ENCODE results near the gene MMP17. TPM values are rescaled to one million over a fixed set of nuclear protein-coding genes. Genes with fewer than 3 reads are reported as not detected.
"Not testable (repeated sequence)": the region's sequence is repeated elsewhere in the genome, so short reads cannot be mapped to it uniquely, and the experiment has no call there.

Gene MMP17
- total and polyA plus RNA-seq, 2 donors, result 0.28 to 4.2 TPM

DNA sequence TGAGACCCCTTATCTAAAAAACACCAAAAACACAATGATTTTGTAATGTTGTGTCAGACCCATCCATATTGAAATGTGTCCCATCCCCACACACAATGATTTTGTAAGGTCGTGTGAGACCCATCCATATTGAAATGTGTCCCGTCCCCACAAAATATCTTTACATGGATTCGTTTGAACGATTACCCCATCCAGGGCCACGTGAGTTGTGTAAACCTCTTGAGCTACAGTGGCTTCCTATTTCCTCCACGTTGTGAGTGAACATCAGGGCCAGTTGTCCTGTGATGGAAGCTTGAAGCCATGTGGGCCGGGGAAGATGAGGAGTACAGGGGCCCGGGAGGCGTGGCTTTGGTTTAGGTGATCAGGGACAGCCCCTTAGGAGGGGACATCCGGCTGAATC is 39.3 kb downstream of the MMP17 start:
- DNase-seq (ENCODE audit: low read depth in 6 of 9, low spot score in 9 of 9), result no peak
- H3K36me3 ChIP-seq (ENCODE audit: control insufficient read depth in 2 of 2, insufficient read depth in 2 of 2, low read length in 1 of 2), result no peaks in the 10 kb centered on the region
- H3K27me3 ChIP-seq (ENCODE audit: control insufficient read depth in 2 of 2, insufficient read depth in 1 of 2, low read length in 1 of 2), result peaks cover 0 to 6% of the 10 kb centered on the region in 2 donors
- WGBS, result 94% methylated on average over 10 of the region's 10 CpGs
- H3K4me3 ChIP-seq (ENCODE audit: low read length in 2 of 2), result no peak overlapping the region
- no peaks in the 10 kb centered on the region for H3K4me1 ChIP-seq (ENCODE audit: control insufficient read depth in 2 of 2, insufficient read depth in 2 of 2, low read length in 2 of 2)
- H3K9me3 ChIP-seq (ENCODE audit: control insufficient read depth in 2 of 2, insufficient read depth in 1 of 2, low read length in 1 of 2), result no peaks in the 10 kb centered on the region
- no peak overlapping the region for H3K27ac ChIP-seq (ENCODE audit: low read depth in 1 of 2, low read length in 1 of 2)

DNA sequence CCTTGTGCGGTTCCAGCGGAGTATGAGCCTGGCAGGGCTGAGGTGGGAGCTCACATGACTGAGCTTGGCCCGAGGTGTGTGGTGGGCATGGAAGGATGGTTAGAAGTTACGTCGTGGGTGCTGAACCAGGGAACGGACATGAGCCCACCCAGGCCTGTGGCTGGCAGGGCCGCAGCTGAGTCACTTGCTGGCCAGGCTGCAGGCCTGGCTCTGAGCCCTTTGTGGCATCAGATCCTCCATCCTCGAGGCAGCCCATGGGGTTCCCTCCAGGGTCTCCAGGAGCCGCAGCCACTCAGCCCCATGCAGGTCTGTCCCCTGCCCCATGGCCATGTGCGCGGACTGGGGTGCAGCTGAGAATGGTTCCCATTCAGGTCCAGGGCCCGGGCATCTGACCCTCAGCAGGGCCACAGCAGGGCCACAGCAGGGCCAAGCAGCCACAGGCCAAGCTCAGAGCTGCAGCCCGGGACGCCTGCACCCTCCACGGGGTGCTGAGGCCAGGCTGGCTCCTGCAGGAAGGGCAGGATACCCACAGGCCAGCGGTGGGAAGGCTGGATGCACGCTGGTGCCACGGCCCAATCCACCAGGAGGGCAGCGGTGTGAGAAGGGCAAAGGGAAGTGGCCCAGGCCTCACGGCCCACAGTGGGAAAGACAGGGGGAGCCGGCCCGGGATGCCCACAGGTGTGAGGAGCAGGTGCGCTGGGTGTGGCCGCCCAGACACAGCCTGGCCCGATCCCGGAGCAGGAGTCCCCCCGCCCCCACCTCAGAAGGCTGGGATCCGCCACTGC is 39.9 kb downstream of the MMP17 start:
- no peak for DNase-seq (ENCODE audit: low read depth in 6 of 9, low spot score in 9 of 9)
- Histone ChIP-seq H3K9me3 (ENCODE audit: control insufficient read depth in 2 of 2, insufficient read depth in 1 of 2, low read length in 1 of 2) (no peaks in the 10 kb centered on the region), H3K27me3 (ENCODE audit: control insufficient read depth in 2 of 2, insufficient read depth in 1 of 2, low read length in 1 of 2) (peaks cover 0 to 6% of the 10 kb centered on the region in 2 donors), H3K4me3 (ENCODE audit: low read length in 2 of 2) (no peak overlapping the region), H3K27ac (ENCODE audit: low read depth in 1 of 2, low read length in 1 of 2) (no peak overlapping the region), H3K36me3 (ENCODE audit: control insufficient read depth in 2 of 2, insufficient read depth in 2 of 2, low read length in 1 of 2) (no peaks in the 10 kb centered on the region), H3K4me1 (ENCODE audit: control insufficient read depth in 2 of 2, insufficient read depth in 2 of 2, low read length in 2 of 2) (no peaks in the 10 kb centered on the region)
- WGBS, result 93% methylated on average over 28 of the region's 28 CpGs

DNA sequence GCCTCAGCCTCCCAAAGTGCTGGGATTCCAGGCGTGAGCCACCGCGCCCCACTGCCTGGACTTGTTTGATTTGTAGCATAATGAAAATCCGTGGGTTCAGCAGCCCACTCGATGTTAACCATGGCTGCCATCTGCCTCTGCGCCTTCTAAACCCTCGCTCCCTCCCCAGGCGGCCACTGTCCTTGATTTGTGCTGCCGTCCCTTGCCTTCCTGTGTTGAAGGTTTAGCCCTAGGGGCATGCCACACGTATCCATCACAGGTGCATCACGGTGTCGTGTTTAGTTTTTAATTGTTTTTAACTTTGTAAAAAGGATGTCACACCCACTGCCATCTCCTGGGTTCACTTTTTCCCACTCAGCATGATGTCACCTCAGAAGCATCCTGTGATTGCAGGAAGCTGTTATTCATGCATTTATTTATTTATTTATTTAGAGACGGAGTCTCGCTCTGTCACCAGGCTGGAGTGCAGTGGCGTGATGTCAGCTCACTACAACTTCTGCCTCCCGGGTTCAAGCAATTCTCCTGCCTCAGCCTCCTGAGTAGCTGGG is 41.8 kb downstream of the MMP17 start:
- H3K36me3 ChIP-seq (ENCODE audit: control insufficient read depth in 2 of 2, insufficient read depth in 2 of 2, low read length in 1 of 2), result no peaks in the 10 kb centered on the region
- peaks cover 1 to 8% of the 10 kb centered on the region in 2 donors for H3K9me3 ChIP-seq (ENCODE audit: control insufficient read depth in 2 of 2, insufficient read depth in 1 of 2, low read length in 1 of 2)
- H3K4me3 ChIP-seq (ENCODE audit: low read length in 2 of 2), result no peak overlapping the region
- DNase-seq (ENCODE audit: low read depth in 6 of 9, low spot score in 9 of 9), result no peak
- no peaks in the 10 kb centered on the region for H3K27me3 ChIP-seq (ENCODE audit: control insufficient read depth in 2 of 2, insufficient read depth in 1 of 2, low read length in 1 of 2)
- H3K4me1 ChIP-seq (ENCODE audit: control insufficient read depth in 2 of 2, insufficient read depth in 2 of 2, low read length in 2 of 2), result no peaks in the 10 kb centered on the region
- WGBS, result 91% methylated on average over 16 of the region's 16 CpGs
- no peak overlapping the region for H3K27ac ChIP-seq (ENCODE audit: low read depth in 1 of 2, low read length in 1 of 2)

DNA sequence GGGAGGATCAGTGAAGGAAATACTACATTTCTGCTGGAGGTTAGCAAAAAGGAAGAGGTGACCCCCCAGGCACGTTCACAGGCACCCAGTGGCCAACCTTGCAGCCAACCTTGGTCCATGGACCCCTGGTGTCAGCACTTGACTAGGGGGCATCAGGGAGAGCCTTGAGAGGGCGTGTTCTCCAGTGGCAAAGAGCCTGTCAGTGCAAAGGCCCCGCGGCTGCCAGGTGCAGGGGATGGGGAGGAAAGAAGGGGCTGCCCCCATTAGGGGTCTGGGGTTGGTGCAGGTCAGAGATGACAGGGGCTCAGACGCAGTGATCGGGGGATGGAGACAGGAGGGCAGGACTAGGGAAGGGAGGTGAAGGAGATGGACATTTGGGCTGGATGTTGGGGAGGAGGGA is 43.5 kb downstream of the MMP17 start:
- Histone ChIP-seq H3K4me3 (ENCODE audit: low read length in 2 of 2) (no peak overlapping the region), H3K27ac (ENCODE audit: low read depth in 1 of 2, low read length in 1 of 2) (no peak overlapping the region), H3K9me3 (ENCODE audit: control insufficient read depth in 2 of 2, insufficient read depth in 1 of 2, low read length in 1 of 2) (peaks cover 1 to 8% of the 10 kb centered on the region in 2 donors), H3K36me3 (ENCODE audit: control insufficient read depth in 2 of 2, insufficient read depth in 2 of 2, low read length in 1 of 2) (no peaks in the 10 kb centered on the region), H3K4me1 (ENCODE audit: control insufficient read depth in 2 of 2, insufficient read depth in 2 of 2, low read length in 2 of 2) (no peaks in the 10 kb centered on the region), H3K27me3 (ENCODE audit: control insufficient read depth in 2 of 2, insufficient read depth in 1 of 2, low read length in 1 of 2) (no peaks in the 10 kb centered on the region)
- 95% methylated on average over 6 of the region's 6 CpGs for WGBS
- no peak for DNase-seq (ENCODE audit: low read depth in 6 of 9, low spot score in 9 of 9)

DNA sequence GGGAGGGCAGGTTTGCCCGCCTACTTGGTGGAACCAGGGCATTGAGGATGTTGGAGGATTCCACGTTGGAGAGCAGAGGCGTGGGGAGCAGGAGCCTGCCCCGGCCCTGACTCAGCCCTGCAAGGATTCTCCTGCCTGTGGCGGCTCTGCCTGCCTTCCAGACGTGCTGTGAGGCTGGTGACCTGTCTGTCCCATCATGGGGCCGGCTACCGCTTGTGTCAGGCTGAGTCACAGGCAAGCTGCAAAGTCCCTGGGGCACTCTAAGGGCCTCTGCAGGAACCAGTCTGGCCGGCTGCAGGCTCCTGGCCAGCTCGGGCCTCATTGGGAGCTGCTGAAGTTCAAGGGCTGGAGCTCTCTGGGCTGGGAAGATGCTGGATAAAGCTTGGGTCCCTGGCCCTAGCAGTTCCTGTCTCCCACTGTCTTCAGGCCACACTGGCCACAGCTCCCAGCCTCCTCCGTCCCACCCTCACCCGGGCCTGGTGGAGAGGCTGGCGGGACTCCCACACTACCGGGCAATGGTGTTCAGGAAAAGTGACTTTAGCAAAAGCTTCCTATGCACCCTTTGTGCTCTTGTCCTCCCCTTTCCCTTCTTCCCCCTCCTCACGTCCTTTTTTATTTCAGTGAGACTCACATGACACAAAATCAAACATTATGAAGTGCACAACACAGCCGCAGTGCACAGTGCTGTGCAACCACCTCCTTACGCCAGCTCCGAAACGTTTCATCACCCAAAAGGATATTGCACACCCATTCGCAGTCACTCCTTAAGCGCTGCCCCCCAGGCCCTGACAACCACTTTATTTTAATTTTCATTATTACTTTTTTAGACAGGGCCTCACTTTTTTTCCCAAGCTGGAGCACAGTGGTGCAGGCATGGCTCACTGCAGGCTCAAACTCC is 44.2 kb downstream of the MMP17 start:
- no peak overlapping the region for H3K27ac ChIP-seq (ENCODE audit: low read depth in 1 of 2, low read length in 1 of 2)
- no peaks in the 10 kb centered on the region for H3K36me3 ChIP-seq (ENCODE audit: control insufficient read depth in 2 of 2, insufficient read depth in 2 of 2, low read length in 1 of 2)
- H3K4me1 ChIP-seq (ENCODE audit: control insufficient read depth in 2 of 2, insufficient read depth in 2 of 2, low read length in 2 of 2), result no peaks in the 10 kb centered on the region
- 93% methylated on average over 21 of the region's 21 CpGs for WGBS
- H3K9me3 ChIP-seq (ENCODE audit: control insufficient read depth in 2 of 2, insufficient read depth in 1 of 2, low read length in 1 of 2), result peaks cover 1 to 8% of the 10 kb centered on the region in 2 donors
- no peak overlapping the region for H3K4me3 ChIP-seq (ENCODE audit: low read length in 2 of 2)
- no peak for DNase-seq (ENCODE audit: low read depth in 6 of 9, low spot score in 9 of 9)
- H3K27me3 ChIP-seq (ENCODE audit: control insufficient read depth in 2 of 2, insufficient read depth in 1 of 2, low read length in 1 of 2), result no peaks in the 10 kb centered on the region

DNA sequence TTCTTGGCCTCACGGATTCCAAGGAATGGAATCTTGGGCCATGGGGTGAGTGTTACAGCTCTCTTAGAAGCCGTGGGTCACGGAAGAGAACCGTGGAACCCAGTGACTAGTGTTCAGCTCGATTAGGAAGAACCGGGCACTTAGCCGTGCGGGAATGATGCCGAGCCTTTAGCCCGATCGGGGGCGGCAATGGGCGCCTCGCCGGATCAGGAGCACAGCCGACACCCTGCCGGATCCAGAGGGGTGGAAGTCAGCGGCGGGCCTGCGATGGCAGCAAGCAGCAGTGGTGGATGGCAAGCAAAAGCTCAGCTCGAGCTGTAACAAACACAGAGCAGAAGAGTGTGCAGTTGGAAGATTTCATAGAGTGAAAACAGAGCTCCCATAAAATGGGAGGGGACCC is 45.1 kb downstream of the MMP17 start:
- no peaks in the 10 kb centered on the region for H3K36me3 ChIP-seq (ENCODE audit: control insufficient read depth in 2 of 2, insufficient read depth in 2 of 2, low read length in 1 of 2)
- H3K27me3 ChIP-seq (ENCODE audit: control insufficient read depth in 2 of 2, insufficient read depth in 1 of 2, low read length in 1 of 2), result no peaks in the 10 kb centered on the region
- no peak overlapping the region for H3K27ac ChIP-seq (ENCODE audit: low read depth in 1 of 2, low read length in 1 of 2)
- H3K9me3 ChIP-seq (ENCODE audit: control insufficient read depth in 2 of 2, insufficient read depth in 1 of 2, low read length in 1 of 2), result peaks cover 1 to 8% of the 10 kb centered on the region in 2 donors
- no peak for DNase-seq (ENCODE audit: low read depth in 6 of 9, low spot score in 9 of 9)
- H3K4me3 ChIP-seq (ENCODE audit: low read length in 2 of 2), result no peak overlapping the region
- WGBS, result 98% methylated on average over 21 of the region's 21 CpGs
- H3K4me1 ChIP-seq (ENCODE audit: control insufficient read depth in 2 of 2, insufficient read depth in 2 of 2, low read length in 2 of 2), result no peaks in the 10 kb centered on the region

DNA sequence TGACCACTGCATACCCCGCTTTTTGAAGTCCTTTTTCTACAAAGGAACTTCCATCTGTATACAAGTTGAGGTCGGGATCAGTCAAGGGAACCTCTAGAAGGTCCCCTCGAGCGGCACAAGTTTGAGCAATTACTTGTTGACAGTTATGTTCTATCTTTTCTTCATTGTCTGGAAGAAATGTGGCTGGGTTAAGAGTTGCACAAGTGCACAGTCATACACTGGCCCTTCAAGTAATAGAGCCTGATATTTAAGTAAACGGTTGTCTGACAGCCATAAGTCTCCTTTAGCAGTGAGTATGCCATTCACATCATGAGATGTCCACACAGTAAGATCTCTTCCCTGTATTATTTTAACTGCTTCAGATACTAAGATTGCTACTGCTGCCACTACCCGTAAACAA is 46.8 kb downstream of the MMP17 start:
- DNase-seq (ENCODE audit: low read depth in 6 of 9, low spot score in 9 of 9); H3K9me3 ChIP-seq (ENCODE audit: control insufficient read depth in 2 of 2, insufficient read depth in 1 of 2, low read length in 1 of 2); H3K4me3 ChIP-seq (ENCODE audit: low read length in 2 of 2); H3K4me1 ChIP-seq (ENCODE audit: control insufficient read depth in 2 of 2, insufficient read depth in 2 of 2, low read length in 2 of 2); H3K27me3 ChIP-seq (ENCODE audit: control insufficient read depth in 2 of 2, insufficient read depth in 1 of 2, low read length in 1 of 2); H3K36me3 ChIP-seq (ENCODE audit: control insufficient read depth in 2 of 2, insufficient read depth in 2 of 2, low read length in 1 of 2); H3K27ac ChIP-seq (ENCODE audit: low read depth in 1 of 2, low read length in 1 of 2): not testable (repeated sequence)
- WGBS, result 95% methylated on average over 6 of the region's 6 CpGs

DNA sequence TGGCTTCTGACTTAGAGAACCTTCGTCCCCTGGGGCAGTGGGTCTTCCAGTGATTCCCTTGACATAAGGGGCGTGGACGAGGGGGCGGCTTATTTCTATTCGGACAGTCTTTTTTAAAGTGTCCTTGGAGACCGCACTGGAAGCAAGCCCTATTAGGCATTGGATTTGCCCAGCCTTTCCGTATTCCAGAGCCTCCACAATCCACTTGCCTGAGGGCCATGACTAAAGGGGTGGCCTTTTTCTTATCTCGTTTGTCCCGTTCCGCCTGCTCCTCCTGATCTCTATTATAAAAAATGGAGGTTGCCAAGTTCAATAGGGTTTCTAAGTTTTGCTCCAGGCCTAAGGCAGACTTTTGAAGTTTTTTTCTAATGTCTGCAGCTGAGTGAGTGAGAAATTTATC is 49.0 kb downstream of the MMP17 start:
- not testable (repeated sequence) for H3K4me3 ChIP-seq (ENCODE audit: low read length in 2 of 2); DNase-seq (ENCODE audit: low read depth in 6 of 9, low spot score in 9 of 9); H3K9me3 ChIP-seq (ENCODE audit: control insufficient read depth in 2 of 2, insufficient read depth in 1 of 2, low read length in 1 of 2); H3K27ac ChIP-seq (ENCODE audit: low read depth in 1 of 2, low read length in 1 of 2); H3K27me3 ChIP-seq (ENCODE audit: control insufficient read depth in 2 of 2, insufficient read depth in 1 of 2, low read length in 1 of 2); H3K36me3 ChIP-seq (ENCODE audit: control insufficient read depth in 2 of 2, insufficient read depth in 2 of 2, low read length in 1 of 2); H3K4me1 ChIP-seq (ENCODE audit: control insufficient read depth in 2 of 2, insufficient read depth in 2 of 2, low read length in 2 of 2)
- 96% methylated on average over 10 of the region's 10 CpGs for WGBS

DNA sequence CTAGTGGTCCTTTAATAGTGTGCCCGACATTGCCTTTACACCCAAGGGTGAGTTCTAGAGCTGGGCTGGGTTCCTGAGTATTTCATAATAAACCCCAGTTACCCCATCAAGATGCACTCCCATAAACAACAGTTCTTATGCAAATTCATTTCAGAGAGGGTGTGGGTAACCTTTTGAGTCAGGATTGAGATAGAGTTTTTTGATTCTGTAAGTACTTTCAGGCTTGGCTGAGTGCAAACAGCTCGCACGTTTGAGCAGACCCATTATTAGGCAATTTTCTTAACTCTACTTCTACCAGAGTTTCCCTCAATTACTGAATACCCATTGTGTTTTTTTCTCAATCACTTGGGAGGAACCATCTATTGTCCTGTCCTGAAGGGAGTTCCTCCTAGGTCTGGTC is 50.2 kb downstream of the MMP17 start:
- H3K36me3 ChIP-seq (ENCODE audit: control insufficient read depth in 2 of 2, insufficient read depth in 2 of 2, low read length in 1 of 2); DNase-seq (ENCODE audit: low read depth in 6 of 9, low spot score in 9 of 9); H3K4me3 ChIP-seq (ENCODE audit: low read length in 2 of 2); H3K9me3 ChIP-seq (ENCODE audit: control insufficient read depth in 2 of 2, insufficient read depth in 1 of 2, low read length in 1 of 2); H3K4me1 ChIP-seq (ENCODE audit: control insufficient read depth in 2 of 2, insufficient read depth in 2 of 2, low read length in 2 of 2); H3K27me3 ChIP-seq (ENCODE audit: control insufficient read depth in 2 of 2, insufficient read depth in 1 of 2, low read length in 1 of 2); H3K27ac ChIP-seq (ENCODE audit: low read depth in 1 of 2, low read length in 1 of 2): not testable (repeated sequence)
- 75% methylated on average over 3 of the region's 3 CpGs for WGBS

Data from thymus (tissue), 11 donors.